Stimulated activated effector memory CD8-positive, alpha-beta T cell treated with anti-CD3 and anti-CD28 coated beads, Interleukin-12 subunit alpha, Interleukin-12 subunit beta, amount 100 ng/mL, for 72 hours (primary cell): Measurements from ENCODE around the gene IARS2.

Experiments used
- ATAC-seq: fragments of 150-1000 bp; cut with Tn5 transposase; 2 replicates; pipeline ENCODE4 v1.10.0; 2021
- DNase-seq, 2 donors: peaks; one replicate each; pipeline ENCODE4 v3.0.0; 2021 to 2022; ENCODE audit warnings: low spot score in 2 of 2
- H3K27ac Mint-ChIP-seq: one replicate; pipeline ENCODE4 v1.8.0; 2022; ENCODE audit warnings: mild to moderate bottlenecking, mixed read lengths
- H3K36me3 Mint-ChIP-seq: one replicate; pipeline ENCODE4 v1.8.0; 2022; ENCODE audit warnings: mild to moderate bottlenecking, mixed read lengths
- H3K4me1 Mint-ChIP-seq: one replicate; pipeline ENCODE4 v1.8.0; 2022; ENCODE audit warnings: mixed read lengths
- H3K4me3 Mint-ChIP-seq: one replicate; pipeline ENCODE4 v1.8.0; 2022; ENCODE audit warnings: mild to moderate bottlenecking, mixed read lengths
- H3K9me3 Mint-ChIP-seq: one replicate; pipeline ENCODE4 v1.8.0; 2022; ENCODE audit warnings: mixed read lengths

IARS2 gene

GRCh38 chr1:220170836-220171526 lies 77.0 kb downstream of the IARS2 start:
- Mint-ChIP-seq H3K36me3 (peaks cover 93% of the 10 kb centered on the region), H3K4me3 (no peak overlapping the region), H3K27ac (peak overlapping the region; percentile 33), H3K9me3 (no peaks in the 10 kb centered on the region), H3K4me1 (no peaks in the 10 kb centered on the region)
- DNase-seq: no peak
- no peak for ATAC-seq

GRCh38 chr1:220176540-220176939 lies 82.6 kb downstream of the IARS2 start:
- Mint-ChIP-seq H3K9me3 (no peaks in the 10 kb centered on the region), H3K36me3 (peaks cover 88% of the 10 kb centered on the region), H3K4me1 (peaks cover 12% of the 10 kb centered on the region), H3K4me3 (no peak overlapping the region), H3K27ac (peak overlapping the region; percentile 35)
- no peak for DNase-seq
- ATAC-seq: no peak

- DNase-seq: no peak
- no peak overlapping the region for H3K4me3 Mint-ChIP-seq
- ATAC-seq: no peak
- peaks cover 83% of the 10 kb centered on the region for H3K36me3 Mint-ChIP-seq
- H3K4me1 Mint-ChIP-seq: peaks cover 7% of the 10 kb centered on the region
- H3K9me3 Mint-ChIP-seq: no peaks in the 10 kb centered on the region
- H3K27ac Mint-ChIP-seq: no peak overlapping the region
These were observed 88.2 kb downstream of the IARS2 start for GRCh38 chr1:220182111-220182510.

- ATAC-seq (no peak), DNase-seq (no peak)
- peaks cover 83% of the 10 kb centered on the region for H3K36me3 Mint-ChIP-seq
- H3K4me1 Mint-ChIP-seq: peaks cover 2% of the 10 kb centered on the region
- H3K27ac Mint-ChIP-seq: no peak overlapping the region
- no peak overlapping the region for H3K4me3 Mint-ChIP-seq
- no peaks in the 10 kb centered on the region for H3K9me3 Mint-ChIP-seq
These were observed 88.7 kb downstream of the IARS2 start for GRCh38 chr1:220182656-220183055.

- Mint-ChIP-seq H3K27ac (no peak overlapping the region), H3K36me3 (peaks cover 84% of the 10 kb centered on the region), H3K4me3 (no peak overlapping the region), H3K4me1 (no peaks in the 10 kb centered on the region), H3K9me3 (no peaks in the 10 kb centered on the region)
- no peak for DNase-seq
- no peak for ATAC-seq
These were observed 90.6 kb downstream of the IARS2 start for GRCh38 chr1:220184506-220184905.

- H3K9me3 Mint-ChIP-seq: no peaks in the 10 kb centered on the region
- DNase-seq: no peak
- H3K36me3 Mint-ChIP-seq: peaks cover 84% of the 10 kb centered on the region
- H3K4me3 Mint-ChIP-seq: no peak overlapping the region
- ATAC-seq: no peak
- no peaks in the 10 kb centered on the region for H3K4me1 Mint-ChIP-seq
- H3K27ac Mint-ChIP-seq: no peak overlapping the region
These were observed 92.8 kb downstream of the IARS2 start for GRCh38 chr1:220186752-220187151.

GRCh38 chr1:220188538-220188937 lies 94.6 kb downstream of the IARS2 start:
- peaks cover 84% of the 10 kb centered on the region for H3K36me3 Mint-ChIP-seq
- no peaks in the 10 kb centered on the region for H3K9me3 Mint-ChIP-seq
- no peak overlapping the region for H3K27ac Mint-ChIP-seq
- no peak overlapping the region for H3K4me3 Mint-ChIP-seq
- ATAC-seq: no peak
- no peaks in the 10 kb centered on the region for H3K4me1 Mint-ChIP-seq
- no peak for DNase-seq

GRCh38 chr1:220189750-220190347 lies 95.9 kb downstream of the IARS2 start:
- Mint-ChIP-seq H3K4me1 (no peaks in the 10 kb centered on the region), H3K4me3 (no peak overlapping the region), H3K27ac (no peak overlapping the region), H3K9me3 (no peaks in the 10 kb centered on the region), H3K36me3 (peaks cover 88% of the 10 kb centered on the region)
- DNase-seq (no peak), ATAC-seq (no peak)

- Mint-ChIP-seq H3K9me3 (no peaks in the 10 kb centered on the region), H3K4me1 (no peaks in the 10 kb centered on the region), H3K4me3 (no peak overlapping the region), H3K36me3 (peaks cover 56% of the 10 kb centered on the region), H3K27ac (no peak overlapping the region)
- ATAC-seq: no peak
- DNase-seq: no peak
These were observed 101.8 kb downstream of the IARS2 start for GRCh38 chr1:220195701-220196100.
